Smooth muscle cell (in vitro differentiated cells): ENCODE data around the gene NME1. TPM values are rescaled to one million over a fixed set of nuclear protein-coding genes. Genes with fewer than 3 reads are reported as not detected.

Experiments
- DNase-seq: peaks from one replicate; lab custom pipeline; 2025; ENCODE audit not compliant: unreplicated experiment; lab: John Stamatoyannopoulos, UW
- H2AFZ ChIP-seq: fragments of 200-600 bp; sonication (generic); 2 replicates; pipeline ENCODE4 v1.6.0; 2016; ENCODE audit warnings: antibody characterized with exemption, low read depth, mild to moderate bottlenecking
- H3F3A ChIP-seq: fragments of 200-600 bp; sonication (generic); 2 replicates; pipeline ENCODE4 v1.6.0; 2017; ENCODE audit warnings: antibody characterized with exemption, low read depth
- H3K27ac ChIP-seq: fragments of 200-600 bp; sonication (generic); 2 replicates; pipeline ENCODE4 v1.5.1; 2016; ENCODE audit warnings: low read depth, mild to moderate bottlenecking
- H3K27me3 ChIP-seq: fragments of 200-600 bp; sonication (generic); 2 replicates; pipeline ENCODE4 v1.6.1; 2016; ENCODE audit warnings: low read depth, mild to moderate bottlenecking
- H3K36me3 ChIP-seq: fragments of 200-600 bp; sonication (generic); 2 replicates; pipeline ENCODE4 v1.5.1; 2016; ENCODE audit warnings: low read depth
- H3K4me1 ChIP-seq: fragments of 200-600 bp; sonication (generic); 2 replicates; pipeline ENCODE4 v1.5.1; 2016; ENCODE audit warnings: low read depth
- H3K4me2 ChIP-seq: fragments of 200-600 bp; sonication (generic); 2 replicates; pipeline ENCODE4 v1.6.0; 2016; ENCODE audit warnings: mild to moderate bottlenecking
- H3K4me3 ChIP-seq: fragments of 200-600 bp; sonication (generic); 2 replicates; pipeline ENCODE4 v1.5.1; 2016; ENCODE audit warnings: mild to moderate bottlenecking
- H3K79me2 ChIP-seq: fragments of 200-600 bp; sonication (generic); 2 replicates; pipeline ENCODE4 v1.6.0; 2016; ENCODE audit warnings: low read depth, mild to moderate bottlenecking
- H3K9ac ChIP-seq: fragments of 200-600 bp; sonication (generic); 2 replicates; pipeline ENCODE4 v1.6.0; 2016; ENCODE audit warnings: low read depth
- H3K9me3 ChIP-seq: fragments of 200-600 bp; sonication (generic); replicated peaks from 2 replicates; pipeline ENCODE4 v1.5.1; 2016; ENCODE audit warnings: low read depth
- H4K20me1 ChIP-seq: fragments of 200-600 bp; sonication (generic); 2 replicates; pipeline ENCODE4 v1.6.0; 2016; ENCODE audit warnings: low read depth
- CTCF ChIP-seq: fragments of 200-600 bp; sonication (generic); IDR thresholded peaks from 2 replicates; pipeline ENCODE4 v1.5.1; 2017; ENCODE audit warnings: borderline replicate concordance, mild to moderate bottlenecking, antibody characterized with exemption; ENCODE audit not compliant: insufficient read depth, poor library complexity, severe bottlenecking
- WGBS: methylation state at CpG from one replicate; pipeline ENCODE4 v1.1.7; 2016; ENCODE audit warnings: low lambda C conversion rate; 5-methylcytosine and 5-hydroxymethylcytosine counted together
- polyA plus RNA-seq: library from polyadenylated mRNA; unstranded; fragments of >200 nt; fragmentation: Nextera tagmentation; extraction: Ambion mirVana; gene quantifications from 2 replicates; pipeline ENCODE4 v1.2.1, GENCODE V29; 2016
- total RNA-seq: library from RNA; depleted of rRNA; stranded (reverse); fragments of >200 nt; gene quantifications from 2 replicates; pipeline ENCODE4 v1.2.3, GENCODE V29; 2014

The NME1 gene
- total and polyA plus RNA-seq, 2 experiments from 2014 or later = 119 to 222 TPM

- Histone ChIP-seq H3K79me2 (no peaks in the 10 kb centered on the region), H3F3A (no peaks in the 10 kb centered on the region), H3K9me3 (no peaks in the 10 kb centered on the region), H3K9ac (no peak overlapping the region), H3K27ac (no peak overlapping the region), H2AFZ (no peak overlapping the region), H3K4me2 (no peak overlapping the region), H3K36me3 (no peaks in the 10 kb centered on the region), H3K4me1 (no peaks in the 10 kb centered on the region), H3K4me3 (no peak overlapping the region), H3K27me3 (no peaks in the 10 kb centered on the region), H4K20me1 (no peaks in the 10 kb centered on the region)
- no peak for TF ChIP-seq CTCF
- 33% methylated on average over 1 of the region's 1 CpG for WGBS
- no peak for DNase-seq
Measured at GRCh38 chr17:51184124-51184523, 30.8 kb downstream of the NME1 start.

GRCh38 chr17:51185763-51186332, 32.5 kb downstream of the NME1 start:
- no peak overlapping the region for H3K9ac ChIP-seq
- H3K9me3 ChIP-seq = no peaks in the 10 kb centered on the region
- H3K4me2 ChIP-seq = no peak overlapping the region
- TF ChIP-seq CTCF = no peak
- H4K20me1 ChIP-seq = no peaks in the 10 kb centered on the region
- no peaks in the 10 kb centered on the region for H3F3A ChIP-seq
- 89% methylated on average over 8 of the region's 8 CpGs for WGBS
- DNase-seq = no peak
- H3K4me1 ChIP-seq = no peaks in the 10 kb centered on the region
- no peaks in the 10 kb centered on the region for H3K36me3 ChIP-seq
- H3K79me2 ChIP-seq = no peaks in the 10 kb centered on the region
- H2AFZ ChIP-seq = no peak overlapping the region
- H3K27me3 ChIP-seq = no peaks in the 10 kb centered on the region
- no peak overlapping the region for H3K27ac ChIP-seq
- H3K4me3 ChIP-seq = no peak overlapping the region

- no peak overlapping the region for H3K4me3 ChIP-seq
- H3K79me2 ChIP-seq = no peaks in the 10 kb centered on the region
- no peaks in the 10 kb centered on the region for H3K4me1 ChIP-seq
- peaks cover 17% of the 10 kb centered on the region for H3K36me3 ChIP-seq
- TF ChIP-seq CTCF = no peak
- no peak for DNase-seq
- no peaks in the 10 kb centered on the region for H3K9me3 ChIP-seq
- 75% methylated on average over 9 of the region's 9 CpGs for WGBS
- no peaks in the 10 kb centered on the region for H3K27me3 ChIP-seq
- no peaks in the 10 kb centered on the region for H3F3A ChIP-seq
- H3K4me2 ChIP-seq = no peak overlapping the region
- no peaks in the 10 kb centered on the region for H4K20me1 ChIP-seq
- no peak overlapping the region for H3K9ac ChIP-seq
- H2AFZ ChIP-seq = no peak overlapping the region
- H3K27ac ChIP-seq = no peak overlapping the region
Measured at GRCh38 chr17:51188271-51188833, 35.0 kb downstream of the NME1 start.

DNA sequence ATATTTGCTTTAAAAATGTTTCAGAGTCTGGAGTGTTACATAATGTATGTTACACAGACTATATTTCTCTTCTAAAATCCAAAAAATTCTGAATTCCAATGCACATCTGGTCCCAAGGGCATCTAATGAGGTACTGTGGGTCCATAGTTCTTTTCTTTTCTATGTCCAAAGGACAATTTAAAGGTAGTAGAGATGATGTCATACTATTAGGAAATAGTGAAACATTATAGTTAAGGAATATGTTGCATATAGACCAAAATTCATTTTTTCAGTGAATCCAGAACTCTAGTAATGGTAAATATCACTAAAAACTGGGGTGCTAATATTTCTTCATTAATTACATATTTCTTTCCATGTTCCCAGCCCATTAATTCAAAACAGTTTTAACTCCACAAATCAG, 35.8 kb downstream of the NME1 start:
- Histone ChIP-seq H3K4me2 (no peak overlapping the region), H3K79me2 (no peaks in the 10 kb centered on the region), H4K20me1 (no peaks in the 10 kb centered on the region), H3K9ac (no peak overlapping the region), H3K4me3 (no peak overlapping the region), H3K36me3 (peaks cover 17% of the 10 kb centered on the region), H3K9me3 (no peaks in the 10 kb centered on the region), H3K27ac (no peak overlapping the region), H3F3A (no peaks in the 10 kb centered on the region), H2AFZ (no peak overlapping the region), H3K27me3 (no peaks in the 10 kb centered on the region), H3K4me1 (no peaks in the 10 kb centered on the region)
- DNase-seq = no peak
- TF ChIP-seq CTCF = no peak
